ENCODE data around the gene C15orf61.

Gene C15orf61

DNA sequence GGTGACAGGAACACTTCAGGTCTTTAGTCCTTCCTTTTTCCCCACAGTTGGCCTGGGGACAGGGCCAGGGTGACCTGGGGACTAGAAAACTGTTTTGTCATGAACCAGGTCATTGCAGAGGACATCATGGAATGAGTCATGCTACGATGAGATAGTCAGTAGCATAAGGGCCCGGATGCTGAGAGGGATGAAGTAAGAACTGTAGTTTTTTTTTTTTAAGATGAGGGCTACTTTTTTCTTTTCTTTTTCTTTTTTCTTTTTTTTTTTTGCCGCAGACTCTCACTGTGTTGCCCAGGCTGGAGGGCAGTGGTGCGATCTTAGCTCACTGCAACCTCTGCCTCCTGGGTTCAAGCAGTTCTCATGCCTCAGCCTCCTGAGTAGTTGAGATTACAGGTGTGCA lies 29.6 kb downstream of the C15orf61 start:
- DNase-seq: peak; percentile 62

DNA sequence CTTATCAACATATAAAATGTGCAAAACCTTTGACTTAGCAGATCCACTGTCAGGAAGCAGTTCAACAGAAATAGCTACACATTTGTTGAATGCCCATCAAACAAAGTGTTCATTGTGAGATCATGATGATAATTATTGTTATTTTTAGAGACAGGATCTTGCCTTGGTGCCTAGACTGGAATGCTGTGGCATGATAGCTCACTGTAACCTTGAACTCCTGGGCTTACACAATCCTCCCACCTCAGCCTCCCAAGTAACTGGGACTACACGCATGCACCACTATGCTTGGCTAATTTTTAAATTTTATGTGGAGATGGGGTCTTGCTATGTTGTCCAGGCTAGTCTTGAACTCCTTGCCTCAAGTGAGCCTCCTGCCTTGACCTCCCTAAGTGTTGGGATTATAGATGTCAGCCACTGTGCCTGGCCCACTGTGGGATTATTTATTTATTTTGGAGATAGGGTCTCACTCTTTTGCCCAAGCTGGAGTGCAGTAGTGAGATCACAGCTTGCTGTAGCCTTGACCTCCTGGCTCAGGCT lies 30.3 kb downstream of the C15orf61 start:
- no peak for DNase-seq

DNA sequence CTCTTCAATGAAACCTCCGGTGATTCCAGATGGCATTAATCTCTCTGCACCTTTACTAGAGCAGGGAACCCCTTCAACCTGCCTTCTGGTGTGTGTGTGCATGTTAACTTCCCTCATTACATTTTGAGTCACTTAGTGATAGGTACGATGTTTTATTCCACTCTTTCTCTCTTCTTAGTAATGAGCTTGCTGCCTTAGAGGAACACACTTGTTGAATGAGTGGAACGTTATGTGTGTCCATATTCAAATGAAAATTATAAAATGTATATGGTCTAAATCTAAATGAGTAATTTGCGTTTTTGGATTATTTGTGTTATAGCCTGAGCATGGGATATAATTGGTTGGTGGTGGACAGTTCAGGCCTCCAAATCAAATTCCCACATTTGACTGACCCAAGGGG lies 33.6 kb downstream of the C15orf61 start:
- DNase-seq: no peak

DNA sequence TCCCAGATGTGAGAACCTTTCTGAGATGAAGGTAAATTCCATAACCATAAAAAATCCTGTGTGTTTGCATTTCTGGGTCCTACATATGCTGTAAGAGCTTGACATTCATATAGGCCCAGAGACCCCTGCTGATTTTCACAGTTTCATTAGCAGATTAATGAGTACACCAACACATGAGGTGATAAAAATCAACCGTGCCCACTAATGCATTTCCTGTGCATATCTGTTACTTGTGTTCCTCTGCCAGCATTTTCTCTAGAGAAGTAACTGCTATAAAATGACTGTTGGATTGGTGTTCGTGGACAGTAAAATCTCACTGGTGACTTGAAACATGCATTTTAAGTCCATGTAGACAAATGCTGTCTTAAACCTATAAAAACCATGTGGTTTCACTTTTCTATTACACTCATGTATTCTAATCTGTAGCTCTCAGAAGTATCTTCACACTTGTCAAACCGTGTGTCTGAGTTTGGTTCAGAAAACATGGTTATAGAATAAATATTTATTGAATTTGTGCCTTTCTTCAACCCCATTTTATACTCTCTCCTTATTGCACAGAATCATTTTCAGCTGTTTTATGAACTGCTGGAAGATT lies 36.1 kb downstream of the C15orf61 start:
- DNase-seq: no peak

DNA sequence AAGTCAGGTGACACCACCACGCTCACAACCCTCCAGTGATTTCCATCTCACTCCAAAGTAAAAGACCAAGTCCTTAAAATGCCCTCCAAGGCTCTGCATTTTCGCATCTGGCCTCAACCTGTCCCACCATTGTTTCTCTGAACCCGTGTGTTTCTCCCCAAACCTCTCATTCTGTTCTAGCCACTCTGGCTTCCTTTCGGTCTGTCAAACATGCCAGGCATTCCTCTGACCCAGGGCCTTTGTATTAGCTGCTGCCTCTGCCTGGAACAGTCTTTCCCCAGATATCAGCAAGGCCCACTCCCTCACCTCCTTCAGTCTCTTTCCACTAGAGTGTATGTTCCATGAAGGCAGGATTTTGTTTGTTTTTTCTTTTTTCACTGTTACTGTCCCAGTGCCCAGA lies 37.6 kb downstream of the C15orf61 start:
- no peak for DNase-seq

DNA sequence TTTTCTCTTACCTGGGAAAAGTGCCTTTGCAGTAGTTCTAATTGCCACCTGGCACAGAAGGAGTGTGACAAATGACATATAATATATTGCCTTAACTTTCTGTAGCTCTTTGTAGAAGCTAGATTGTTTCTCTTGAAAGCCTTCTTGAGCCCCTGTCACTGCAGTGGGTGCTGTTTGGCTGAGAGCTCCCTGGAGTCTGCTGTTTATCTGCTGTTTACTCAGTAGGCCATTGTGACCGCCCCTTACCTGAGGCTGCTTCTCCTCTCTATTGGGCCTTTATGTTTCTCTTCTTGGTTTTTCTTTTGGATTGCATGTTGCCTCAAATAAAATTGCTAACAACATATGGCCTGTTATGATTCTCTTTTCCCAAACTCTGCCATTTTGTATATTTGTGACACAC lies 38.2 kb downstream of the C15orf61 start:
- DNase-seq: no peak

DNA sequence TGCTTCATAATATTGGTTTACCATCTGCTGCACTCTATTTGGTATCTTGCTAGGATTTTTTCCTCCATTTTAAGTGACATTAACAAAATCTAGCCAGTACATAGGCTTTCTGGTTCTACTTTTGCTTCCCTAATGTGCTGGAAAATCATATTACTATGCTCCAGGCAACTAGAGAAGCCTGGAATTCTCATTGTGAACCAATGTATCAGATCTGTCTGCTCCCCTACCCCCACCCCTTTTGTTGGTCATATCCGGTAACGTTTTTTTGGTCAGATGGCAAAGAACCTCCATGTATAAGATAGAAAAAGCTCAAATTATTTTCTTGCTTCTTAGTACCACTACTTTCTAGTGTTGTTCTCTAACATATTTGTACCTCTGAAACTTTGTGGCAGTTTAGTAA lies 38.6 kb downstream of the C15orf61 start:
- no peak for DNase-seq

DNA sequence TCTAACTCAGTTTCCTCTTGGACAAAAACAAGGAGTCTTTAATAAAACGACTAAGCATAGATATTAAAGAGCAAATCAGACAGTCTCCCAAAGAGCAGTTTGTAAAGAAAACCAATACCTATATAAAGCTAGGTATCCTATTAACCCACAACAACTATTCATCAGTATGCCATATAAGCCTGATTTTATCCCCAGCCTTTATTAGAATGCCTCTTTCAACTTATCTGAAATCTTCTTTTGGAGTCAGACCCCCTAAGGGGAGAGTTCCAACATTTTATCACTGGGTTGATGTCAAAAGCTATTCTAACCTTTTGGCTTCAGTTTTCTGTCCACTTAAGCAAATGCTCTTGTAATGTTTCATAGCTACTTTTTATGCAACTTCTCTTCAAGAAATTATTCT lies 39.4 kb downstream of the C15orf61 start:
- DNase-seq: no peak

DNA sequence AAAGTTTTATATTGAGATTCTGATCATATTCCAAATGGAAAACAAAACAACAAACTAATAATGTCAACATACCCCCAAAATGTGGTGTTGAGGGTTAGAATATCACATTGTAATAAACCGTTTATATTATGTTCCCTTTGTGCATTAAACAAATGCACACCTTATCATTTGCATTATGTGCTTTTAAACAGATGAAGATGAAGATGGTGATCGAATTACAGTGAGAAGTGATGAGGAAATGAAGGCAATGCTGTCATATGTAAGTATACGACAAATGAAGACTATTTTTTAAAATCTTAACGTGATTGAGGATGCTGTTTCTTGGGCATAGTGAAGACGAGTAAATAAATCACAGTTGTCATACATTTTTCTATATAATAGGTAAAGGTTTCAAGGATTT lies 42.2 kb downstream of the C15orf61 start:
- no peak for DNase-seq

DNA sequence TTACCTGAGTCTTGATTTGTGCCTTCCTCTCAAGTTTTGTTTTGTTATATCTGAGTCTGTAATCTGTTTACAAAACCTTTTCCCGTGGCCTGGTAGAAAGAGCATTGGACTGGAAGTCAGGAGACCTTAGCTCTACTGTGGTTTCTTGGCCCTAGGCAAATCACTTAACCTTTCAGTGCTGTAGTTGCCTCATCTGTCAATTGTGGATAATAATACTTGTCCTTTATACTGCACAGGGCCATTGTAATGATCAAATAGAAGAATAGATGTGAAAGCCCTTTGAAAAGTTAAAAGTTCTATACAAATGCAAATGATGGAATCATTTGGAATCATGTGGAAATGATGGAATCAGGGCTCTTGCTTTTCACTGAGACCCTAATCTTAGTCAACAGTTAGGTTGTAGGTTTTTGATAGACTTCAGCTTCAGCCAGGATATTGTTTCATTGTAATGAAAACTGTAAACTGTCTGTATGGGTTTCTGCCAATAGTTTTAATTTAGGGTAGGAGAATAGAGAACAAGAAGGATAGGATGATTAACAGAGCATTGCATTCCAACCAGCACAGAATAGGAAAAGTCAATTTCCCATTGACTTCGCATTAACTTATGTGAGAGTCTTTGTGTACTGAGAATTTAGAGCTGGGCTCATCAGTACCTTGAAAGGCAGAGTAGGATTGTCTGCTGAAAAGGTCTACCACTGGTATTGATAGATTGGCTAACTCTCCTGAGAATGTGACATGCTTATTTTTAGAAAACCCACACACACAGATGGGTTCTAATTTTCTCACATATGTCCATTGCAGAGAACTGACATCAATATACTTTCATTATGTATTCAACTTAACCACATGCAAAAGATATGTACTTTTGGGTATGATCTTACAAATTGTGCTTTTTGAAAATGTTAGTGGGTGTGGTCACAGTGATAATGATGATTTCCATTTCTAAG lies 43.4 kb downstream of the C15orf61 start:
- no peak for DNase-seq

DNA sequence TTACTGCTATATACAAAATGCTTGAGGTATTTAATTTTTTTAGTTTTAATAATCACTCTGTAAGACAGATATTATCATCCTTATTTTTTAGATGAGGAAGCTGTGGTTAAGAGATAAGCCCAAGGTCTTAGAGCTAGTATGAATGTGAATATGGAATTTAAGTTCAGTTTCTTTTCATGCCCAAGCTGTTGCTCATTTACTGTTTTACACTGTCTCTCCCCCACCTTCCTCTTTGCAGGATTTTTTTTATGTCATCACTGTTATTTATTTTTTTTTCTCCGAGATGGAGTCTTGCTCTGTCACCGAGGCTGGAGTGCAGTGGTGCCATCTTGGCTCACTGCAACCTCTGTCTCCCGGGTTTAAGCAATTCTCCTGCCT lies 44.0 kb downstream of the C15orf61 start:
- DNase-seq: peak; percentile 57

DNA sequence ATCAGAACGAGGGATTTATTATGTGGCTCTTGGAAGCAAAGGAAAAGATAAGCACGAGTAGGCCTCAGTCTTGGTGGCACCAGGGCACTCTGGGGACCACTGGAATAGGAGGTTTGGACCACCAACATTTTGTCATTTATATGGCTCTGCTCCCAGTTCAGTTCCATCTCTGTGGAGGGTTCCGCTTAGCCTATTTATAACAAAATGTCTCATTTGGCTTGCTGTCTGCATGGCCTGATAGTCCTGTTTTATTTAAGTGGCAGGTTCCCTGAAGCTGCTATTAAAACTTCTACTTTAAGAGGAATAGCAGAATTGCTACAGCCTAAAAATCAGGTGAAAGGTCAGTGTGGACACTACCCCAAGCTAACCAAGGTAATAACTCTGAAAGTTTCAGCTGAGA lies 48.7 kb downstream of the C15orf61 start:
- no peak for DNase-seq

DNA sequence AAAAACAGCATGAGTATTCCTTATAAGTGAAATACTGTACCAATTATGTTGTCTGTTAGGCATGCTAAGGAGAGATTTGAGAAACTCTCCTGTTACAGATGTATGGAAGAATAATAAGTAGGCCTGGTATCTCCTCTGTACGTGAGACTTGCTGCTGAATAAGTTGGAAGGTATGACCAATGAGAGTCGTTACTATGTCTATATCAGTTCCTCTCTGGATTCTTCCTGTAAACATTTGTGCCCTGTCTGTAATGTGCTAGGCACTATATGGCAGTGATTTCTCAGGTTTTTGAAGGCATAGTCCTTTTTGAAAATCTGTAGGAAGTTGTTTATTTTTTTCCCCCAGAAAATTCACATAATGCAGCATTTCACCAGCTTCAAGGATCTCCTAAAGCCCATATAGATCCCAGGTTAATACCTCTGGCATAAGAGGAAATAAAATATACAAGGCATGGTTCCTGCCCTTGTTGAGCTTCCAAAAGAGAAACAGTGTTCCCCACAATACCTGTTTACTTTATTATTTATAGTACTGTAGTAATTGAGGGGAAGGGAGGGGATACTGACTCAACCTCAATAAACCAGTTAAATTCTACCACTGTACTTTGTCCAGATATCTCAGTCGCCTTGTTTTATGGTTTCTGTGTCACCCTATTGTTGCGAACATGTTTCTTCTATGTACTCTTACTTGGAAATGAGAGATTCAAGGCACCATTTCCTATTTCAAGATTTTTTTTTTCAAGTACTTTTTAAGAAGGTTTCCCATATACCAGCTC lies 50.1 kb downstream of the C15orf61 start:
- no peak for DNase-seq

DNA sequence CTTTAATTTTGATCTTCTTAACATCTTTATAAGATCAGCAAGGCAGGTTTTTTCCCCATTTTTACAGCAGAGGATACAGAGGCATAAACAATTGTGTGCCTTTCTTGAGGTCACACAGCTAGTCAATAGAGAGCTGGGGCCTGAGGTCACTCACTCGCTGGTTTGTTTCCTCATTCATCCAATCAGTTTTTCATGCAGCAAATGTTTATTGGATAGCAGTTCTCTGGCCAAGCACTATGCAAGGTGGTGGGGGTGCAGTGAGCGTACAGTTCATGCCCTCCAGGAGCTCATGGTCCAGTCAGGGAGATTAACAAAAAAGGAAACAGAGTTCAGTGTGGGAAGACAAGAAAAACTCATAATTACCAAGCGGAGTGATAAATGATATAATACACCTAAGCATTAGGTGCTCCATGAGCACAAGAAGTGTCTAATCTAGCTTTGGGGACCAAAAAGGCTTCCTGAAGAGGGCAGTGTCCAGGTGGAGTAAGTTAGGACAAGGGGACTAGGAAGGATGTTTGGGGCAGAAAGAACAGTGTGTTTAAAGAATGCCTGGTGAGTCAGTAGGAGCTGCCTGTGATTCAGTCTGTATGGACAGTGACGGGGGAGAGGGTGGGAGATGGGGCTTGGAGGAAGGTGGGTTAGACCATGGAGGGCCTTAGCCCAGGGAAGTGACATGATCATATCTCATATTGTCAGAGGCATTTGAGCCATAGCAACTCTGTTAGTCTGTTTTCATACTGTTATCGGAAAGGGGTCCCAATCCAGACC lies 50.9 kb downstream of the C15orf61 start:
- no peak for DNase-seq

DNA sequence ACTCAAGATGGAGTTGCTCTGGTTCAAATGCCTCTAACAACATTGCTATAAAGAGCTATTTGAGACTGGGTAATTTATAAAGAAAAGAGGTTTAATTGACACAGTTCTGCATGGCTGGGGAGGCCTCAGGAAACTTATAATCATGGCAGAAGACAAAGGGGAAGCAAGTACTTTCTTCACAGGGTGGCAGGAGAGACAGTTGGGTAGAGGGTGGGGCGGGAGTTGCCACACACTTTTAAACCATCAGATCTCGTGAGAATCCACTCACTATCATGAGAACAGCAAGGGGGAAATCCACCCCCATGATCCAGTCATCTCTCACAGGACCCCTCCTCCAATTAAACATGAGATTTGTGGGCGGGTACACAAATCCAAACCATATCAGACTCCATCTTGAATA lies 52.3 kb downstream of the C15orf61 start:
- DNase-seq: no peak

DNA sequence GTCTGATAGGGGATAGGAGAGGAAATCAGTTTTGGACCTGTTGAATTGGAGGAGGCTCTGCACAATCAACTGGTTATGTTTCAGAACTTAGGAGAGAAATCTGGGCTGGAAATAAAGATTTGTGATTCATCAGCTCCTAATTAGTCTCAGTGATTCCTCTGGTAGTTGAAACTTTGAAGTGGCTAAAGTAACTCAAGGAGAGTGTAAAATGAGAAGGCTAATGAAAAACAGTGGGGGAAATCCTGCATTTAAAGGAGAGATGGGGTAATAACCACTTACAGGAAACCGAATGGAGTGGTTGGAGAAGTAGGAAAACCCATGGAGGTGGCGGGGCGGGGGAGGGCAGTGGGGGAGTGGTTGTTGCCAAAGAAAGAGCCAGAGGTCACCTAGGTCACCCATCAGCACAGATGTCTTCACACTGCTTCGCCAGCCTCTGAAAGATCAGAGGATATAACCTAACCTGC lies 54.1 kb downstream of the C15orf61 start:
- no peak for DNase-seq

DNA sequence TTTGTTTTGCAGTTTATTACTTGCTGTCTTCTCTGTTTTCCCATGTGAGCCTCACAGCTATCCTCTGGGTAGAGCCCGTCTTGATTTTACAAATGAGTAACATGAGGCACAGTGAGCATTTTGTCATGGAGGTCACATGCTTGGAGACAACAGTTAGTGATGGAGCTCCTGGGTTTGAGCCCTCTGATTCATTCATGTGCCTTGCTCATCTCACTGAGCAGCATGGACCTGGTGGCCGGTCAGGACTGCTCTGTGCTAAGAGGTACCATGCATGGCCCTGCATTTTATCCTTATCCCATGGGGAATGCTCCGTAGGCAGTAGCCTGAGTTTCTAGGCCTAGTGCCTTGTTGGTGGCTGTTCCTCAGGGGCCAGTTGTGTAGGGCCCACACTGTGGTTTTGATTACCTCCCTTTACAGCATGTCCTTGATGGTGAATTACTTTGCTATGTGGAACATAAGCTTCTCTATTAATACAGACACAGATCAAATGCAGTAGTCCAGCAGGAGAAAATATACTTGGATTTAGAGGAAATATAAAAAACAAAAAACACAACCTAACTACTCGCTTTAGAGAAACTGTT lies 57.2 kb downstream of the C15orf61 start:
- no peak for DNase-seq

DNA sequence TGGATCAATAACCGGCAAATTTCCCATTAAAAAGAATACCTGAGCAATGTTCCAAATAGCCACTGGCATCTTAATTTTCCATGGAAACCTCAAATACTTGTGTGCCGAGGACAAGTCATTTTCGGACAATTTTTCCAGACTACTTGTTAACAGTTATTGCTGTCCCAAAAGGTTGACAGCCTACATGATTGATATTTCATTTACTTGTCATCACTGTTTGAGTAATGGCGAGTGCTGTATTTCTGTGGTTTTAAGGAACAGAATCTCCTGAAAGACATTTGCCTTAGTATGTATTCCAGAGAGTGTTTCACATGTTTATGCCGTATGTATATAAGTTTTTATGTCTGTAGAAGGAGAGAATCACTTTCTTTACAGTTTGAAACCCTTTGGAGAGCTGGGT lies 58.2 kb downstream of the C15orf61 start:
- no peak for DNase-seq

Data from fibroblast of skin of back (primary cell).